PFSK-1 (cell line): ENCODE results near the gene SLITRK2.

Experiments used
- POLR2AphosphoS5 ChIP-seq: IDR thresholded peaks from 2 replicates; pipeline ENCODE4 v1.6.1; 2012; ENCODE audit warnings: low read depth, mild to moderate bottlenecking, control low read depth, low read length, moderate library complexity
- SIN3A ChIP-seq: IDR thresholded peaks from 2 replicates; pipeline ENCODE4 v1.6.1; 2012; ENCODE audit warnings: mild to moderate bottlenecking, low read length, moderate library complexity, borderline replicate concordance; ENCODE audit not compliant: insufficient read depth

GRCh38 chrX:145826466-145826865 is 8.8 kb downstream of the SLITRK2 start:
- TF ChIP-seq SIN3A (no peak), POLR2AphosphoS5 (no peak)
